B cell (primary cell): Measurements from ENCODE around the gene CHD2. TPM values are rescaled to one million over a fixed set of nuclear protein-coding genes. Genes with fewer than 3 reads are reported as not detected.

Source experiments
- ATAC-seq: fragments of 200-7000 bp; cut with Tn5 transposase; one replicate; pipeline ENCODE4 v1.10.0; 2021; ENCODE audit warnings: low read depth, mild to moderate bottlenecking, moderate number of reproducible peaks, moderate library complexity
- CTCF ChIA-PET: fragments of 350-600 bp; sonication (Branson Sonifier 250); formaldehyde crosslinking; loops from one replicate; lab custom pipeline; 2021; ENCODE audit warnings: antibody characterized with exemption, inconsistent platforms; lab: Charles Lee
- POLR2A ChIA-PET: fragments of 350-600 bp; sonication (Branson Sonifier 250); formaldehyde crosslinking; loops from one replicate; lab custom pipeline; 2021; ENCODE audit warnings: antibody characterized with exemption; lab: Charles Lee
- DNase-seq: peaks from one replicate; pipeline ENCODE4 v3.0.0; 2013
- H2AFZ ChIP-seq: 2 replicates; pipeline ENCODE4 v1.6.1; 2012; ENCODE audit warnings: mild to moderate bottlenecking, low read depth, low read length; ENCODE audit not compliant: insufficient read depth, poor library complexity, severe bottlenecking
- H3K27ac ChIP-seq, 2 donors: 1 replicate in 1 of 2; 2 replicates in 1 of 2; pipeline ENCODE4 v1.5.1; 2012 to 2013; ENCODE audit warnings: low read length in 2 of 2, mild to moderate bottlenecking in 2 of 2, moderate library complexity in 1 of 2
- H3K27me3 ChIP-seq, 4 experiments: fragments of 200-600 bp in 1 of 4; sonication (generic) in 1 of 4; replicated peaks in 1 of 4; 1 replicate in 2 of 4; 2 replicates in 2 of 4; pipeline versions ENCODE4 v1.6.1 to v1.7.0; 2013 to 2016; ENCODE audit warnings: low read length in 3 of 4, mild to moderate bottlenecking in 2 of 4, mixed read lengths in 1 of 4, moderate library complexity in 1 of 4; ENCODE audit not compliant: insufficient read depth in 4 of 4, control insufficient read depth in 3 of 4; ENCODE audit errors: control extremely low read depth in 1 of 4
- H3K36me3 ChIP-seq, 2 experiments: replicated peaks in 1 of 2; 1 replicate in 1 of 2; 2 replicates in 1 of 2; pipeline versions ENCODE4 v1.6.1 to v1.7.1; 2013; ENCODE audit warnings: low read length in 1 of 2; ENCODE audit not compliant: insufficient read depth in 2 of 2, control insufficient read depth in 1 of 2; ENCODE audit errors: control extremely low read depth in 1 of 2, extremely low read depth in 1 of 2
- H3K4me1 ChIP-seq, 2 donors: fragments of 200-600 bp in 1 of 2; sonication (generic) in 1 of 2; 1 replicate in 1 of 2; 2 replicates in 1 of 2; pipeline versions ENCODE4 v1.5.1 to v1.6.1; 2013 to 2017; ENCODE audit warnings: low read length in 2 of 2; ENCODE audit not compliant: control insufficient read depth in 2 of 2, insufficient read depth in 2 of 2
- H3K4me2 ChIP-seq: replicated peaks from 2 replicates; pipeline ENCODE3; 2012; ENCODE audit warnings: mild to moderate bottlenecking, low read depth, low read length; ENCODE audit not compliant: poor library complexity, severe bottlenecking
- H3K4me3 ChIP-seq, 5 experiments: fragments of 200-600 bp in 1 of 5; sonication (generic) in 1 of 5; 1 replicate in 3 of 5; 2 replicates in 2 of 5; pipeline versions ENCODE4 v1.5.1 to v1.7.0; 2011 to 2016; ENCODE audit warnings: low read length in 4 of 5, mild to moderate bottlenecking in 4 of 5, low read depth in 2 of 5, control low read depth in 1 of 5, moderate library complexity in 1 of 5; ENCODE audit not compliant: insufficient read depth in 1 of 5; ENCODE audit errors: control extremely low read depth in 1 of 5, extremely low read depth in 1 of 5
- H3K79me2 ChIP-seq: fragments of 200-600 bp; sonication (generic); one replicate; pipeline ENCODE4 v1.6.0; 2016; ENCODE audit warnings: low read length; ENCODE audit not compliant: control insufficient read depth, insufficient read depth
- H3K9ac ChIP-seq: fragments of 200-600 bp; sonication (generic); 2 replicates; pipeline ENCODE4 v1.6.1; 2017; ENCODE audit warnings: mild to moderate bottlenecking, low read length, moderate library complexity
- H3K9me3 ChIP-seq, 3 donors: one replicate each; pipeline versions ENCODE4 v1.6.1 to v1.7.1; 2013; ENCODE audit warnings: low read length in 2 of 3; ENCODE audit not compliant: control insufficient read depth in 2 of 3, insufficient read depth in 1 of 3; ENCODE audit errors: control extremely low read depth in 1 of 3
- H4K20me1 ChIP-seq: 2 replicates; pipeline ENCODE4 v1.6.0; 2012; ENCODE audit warnings: mild to moderate bottlenecking, low read length; ENCODE audit not compliant: insufficient read depth, control insufficient read depth, poor library complexity, severe bottlenecking
- H3K27ac Mint-ChIP-seq: one replicate; pipeline ENCODE4 v1.8.0; 2021; ENCODE audit warnings: mixed read lengths
- H3K27me3 Mint-ChIP-seq: one replicate; pipeline ENCODE4 v1.8.0; 2021; ENCODE audit warnings: mixed read lengths
- H3K4me1 Mint-ChIP-seq: one replicate; pipeline ENCODE4 v1.8.0; 2021; ENCODE audit warnings: mixed read lengths
- H3K4me3 Mint-ChIP-seq: one replicate; pipeline ENCODE4 v1.8.0; 2021; ENCODE audit warnings: mixed read lengths
- H3K9me3 Mint-ChIP-seq: one replicate; pipeline ENCODE4 v1.8.0; 2022; ENCODE audit warnings: mixed read lengths; ENCODE audit not compliant: insufficient read depth
- EZH2 ChIP-seq: IDR thresholded peaks from 2 replicates; pipeline ENCODE4 v1.6.1; 2012; ENCODE audit warnings: borderline replicate concordance, low read depth, mild to moderate bottlenecking, moderate library complexity, low read length; ENCODE audit not compliant: insufficient read depth, poor library complexity, severe bottlenecking
- WGBS: methylation state at CpG from one replicate; pipeline ENCODE4 v1.1.5; 2013; ENCODE audit warnings: missing lambda C conversion rate; ENCODE audit not compliant: insufficient coverage; 5-methylcytosine and 5-hydroxymethylcytosine counted together
- intact Hi-C: fragments of 100-400 bp; cut with micrococcal nuclease; formaldehyde crosslinking; loops from one replicate; pipeline ENCODE4 v1.10.0; 2022
- polyA plus RNA-seq: library from polyadenylated mRNA; depleted of rRNA; stranded (reverse); fragments of >200 nt; gene quantifications from 2 replicates; pipeline ENCODE4 v1.2.3, GENCODE V29; 2012
- total RNA-seq, 2 donors: library from RNA; stranded (reverse); fragments of 120-200 nt in 1 of 2; gene quantifications; 1 replicate in 1 of 2; 2 replicates in 1 of 2; pipeline versions ENCODE4 v1.2.3 to v1.2.4, GENCODE V29; 2013 to 2022
- TF ChIP-seq, protein P1 (sequence below): fragments of 200-600 bp; IDR thresholded peaks from one replicate; pipeline ENCODE4 v1.8.0; 2022; ENCODE audit warnings: antibody characterized with exemption, mild to moderate bottlenecking

CHD2 gene
- total and polyA plus RNA-seq, 2 donors (not counting 1 experiment from before 2014, with no cell fraction given), result 86.9 to 353 TPM

DNA sequence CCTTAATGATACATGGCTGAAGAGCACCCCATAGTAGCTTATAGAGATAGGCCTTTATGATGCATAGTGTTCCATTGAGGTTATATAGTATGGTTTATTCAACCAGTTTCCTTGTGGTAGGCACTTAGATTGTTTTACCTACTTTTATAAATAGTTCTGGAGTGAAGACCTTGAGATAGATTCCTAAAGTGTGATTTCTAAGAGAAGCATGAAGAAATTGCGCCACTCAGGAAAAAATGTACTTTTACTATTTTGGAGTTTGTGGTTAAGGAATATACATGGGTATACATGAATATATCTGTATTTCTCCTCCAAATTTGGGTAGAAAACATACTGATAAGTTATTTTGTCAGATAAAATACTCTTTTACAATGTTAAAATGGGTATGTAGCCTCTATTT is 70.5 kb downstream of the CHD2 start:
- H3K4me1 Mint-ChIP-seq, result peaks cover 22% of the 10 kb centered on the region
- no peak overlapping the region for H3K4me3 Mint-ChIP-seq
- Histone ChIP-seq H3K79me2 (peaks cover 70% of the 10 kb centered on the region), H3K36me3 (peaks cover 19 to 89% of the 10 kb centered on the region in 2 experiments), H3K9ac (no peak overlapping the region), H3K4me2 (no peak overlapping the region), H3K27ac (peak overlapping the region in 1 of 2 donors; percentile 64), H3K27me3 (no peaks in the 10 kb centered on the region), H3K9me3 (no peaks in the 10 kb centered on the region), H4K20me1 (peaks cover 6% of the 10 kb centered on the region), H2AFZ (no peak overlapping the region), H3K4me1 (peaks cover 0 to 9% of the 10 kb centered on the region in 2 donors), H3K4me3 (no peak overlapping the region)
- intact Hi-C loops, result loop anchor here (5.0 kb wide), 1 partner anchor 37 kb away; no protein-coding TSS in a partner anchor
- no peak overlapping the region for H3K27ac Mint-ChIP-seq
- no peaks in the 10 kb centered on the region for H3K27me3 Mint-ChIP-seq
- no CpG with 5 or more reads among the region's 1 CpG for WGBS
- POLR2A ChIA-PET, result no interaction called here
- DNase-seq (no peak), ATAC-seq (no peak)
- CTCF ChIA-PET, result interaction anchor here (1.1 to 1.5 kb wide), 2 partner anchors 10 to 173 kb away, joined by 4 to 5 read pairs; no protein-coding TSS in a partner anchor
- H3K9me3 Mint-ChIP-seq, result no peaks in the 10 kb centered on the region
- TF ChIP-seq, protein P1, sequence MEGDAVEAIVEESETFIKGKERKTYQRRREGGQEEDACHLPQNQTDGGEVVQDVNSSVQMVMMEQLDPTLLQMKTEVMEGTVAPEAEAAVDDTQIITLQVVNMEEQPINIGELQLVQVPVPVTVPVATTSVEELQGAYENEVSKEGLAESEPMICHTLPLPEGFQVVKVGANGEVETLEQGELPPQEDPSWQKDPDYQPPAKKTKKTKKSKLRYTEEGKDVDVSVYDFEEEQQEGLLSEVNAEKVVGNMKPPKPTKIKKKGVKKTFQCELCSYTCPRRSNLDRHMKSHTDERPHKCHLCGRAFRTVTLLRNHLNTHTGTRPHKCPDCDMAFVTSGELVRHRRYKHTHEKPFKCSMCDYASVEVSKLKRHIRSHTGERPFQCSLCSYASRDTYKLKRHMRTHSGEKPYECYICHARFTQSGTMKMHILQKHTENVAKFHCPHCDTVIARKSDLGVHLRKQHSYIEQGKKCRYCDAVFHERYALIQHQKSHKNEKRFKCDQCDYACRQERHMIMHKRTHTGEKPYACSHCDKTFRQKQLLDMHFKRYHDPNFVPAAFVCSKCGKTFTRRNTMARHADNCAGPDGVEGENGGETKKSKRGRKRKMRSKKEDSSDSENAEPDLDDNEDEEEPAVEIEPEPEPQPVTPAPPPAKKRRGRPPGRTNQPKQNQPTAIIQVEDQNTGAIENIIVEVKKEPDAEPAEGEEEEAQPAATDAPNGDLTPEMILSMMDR, result no peak
- no peak for TF ChIP-seq EZH2

DNA sequence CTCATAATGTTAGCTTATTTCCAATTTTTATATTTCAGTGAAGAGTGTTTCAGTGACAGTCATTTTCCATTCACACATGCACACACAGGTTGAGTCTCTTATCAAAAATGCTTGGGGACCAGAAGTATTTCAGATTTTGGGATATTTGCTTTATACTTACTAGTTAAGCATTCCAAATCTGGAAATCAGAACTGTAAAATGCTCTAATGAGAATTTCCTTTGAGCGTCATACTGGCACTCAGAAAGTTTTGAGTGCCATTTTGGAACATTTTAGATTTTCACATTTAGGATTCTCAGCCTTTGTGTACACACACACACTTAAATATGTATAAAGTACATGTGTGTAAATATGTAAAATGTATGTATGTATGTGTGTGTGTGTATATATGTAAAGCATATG is 71.0 kb downstream of the CHD2 start:
- Mint-ChIP-seq H3K27ac (peak overlapping the region; percentile 22), H3K9me3 (no peaks in the 10 kb centered on the region), H3K27me3 (no peaks in the 10 kb centered on the region), H3K4me3 (no peak overlapping the region), H3K4me1 (peaks cover 22% of the 10 kb centered on the region)
- H3K9ac ChIP-seq, result no peak overlapping the region
- peaks cover 6% of the 10 kb centered on the region for H4K20me1 ChIP-seq
- ChIA-PET POLR2A (no interaction called here), CTCF (interaction anchor here (1.5 kb wide), 1 partner anchor 174 kb away, joined by 5 read pairs; no protein-coding TSS in a partner anchor)
- peaks cover 70% of the 10 kb centered on the region for H3K79me2 ChIP-seq
- H3K36me3 ChIP-seq, result peaks cover 21 to 93% of the 10 kb centered on the region in 2 experiments
- no peaks in the 10 kb centered on the region for H3K9me3 ChIP-seq
- DNase-seq (no peak), ATAC-seq (no peak)
- no CpG with 5 or more reads among the region's 1 CpG for WGBS
- H3K27ac ChIP-seq, result peak overlapping the region in 1 of 2 donors; percentile 64
- peaks cover 0 to 9% of the 10 kb centered on the region in 2 donors for H3K4me1 ChIP-seq
- H3K4me2 ChIP-seq, result no peak overlapping the region
- H2AFZ ChIP-seq, result no peak overlapping the region
- intact Hi-C loops, result loop anchor here (5.0 kb wide), 1 partner anchor 36 kb away; no protein-coding TSS in a partner anchor
- no peak overlapping the region for H3K4me3 ChIP-seq
- H3K27me3 ChIP-seq, result no peaks in the 10 kb centered on the region
- TF ChIP-seq, protein P1, result no peak
- TF ChIP-seq EZH2, result no peak
